ENCODE results near the gene EIF2B4. TPM values are rescaled to one million over a fixed set of nuclear protein-coding genes. Genes with fewer than 3 reads are reported as not detected.

The EIF2B4 gene
- total and polyA plus RNA-seq, 9 of the 15 experiments (the other 6 are each of a cell fraction or from before 2014, with no cell fraction given): 29.7 to 80.3 (median 58.9) TPM

DNA sequence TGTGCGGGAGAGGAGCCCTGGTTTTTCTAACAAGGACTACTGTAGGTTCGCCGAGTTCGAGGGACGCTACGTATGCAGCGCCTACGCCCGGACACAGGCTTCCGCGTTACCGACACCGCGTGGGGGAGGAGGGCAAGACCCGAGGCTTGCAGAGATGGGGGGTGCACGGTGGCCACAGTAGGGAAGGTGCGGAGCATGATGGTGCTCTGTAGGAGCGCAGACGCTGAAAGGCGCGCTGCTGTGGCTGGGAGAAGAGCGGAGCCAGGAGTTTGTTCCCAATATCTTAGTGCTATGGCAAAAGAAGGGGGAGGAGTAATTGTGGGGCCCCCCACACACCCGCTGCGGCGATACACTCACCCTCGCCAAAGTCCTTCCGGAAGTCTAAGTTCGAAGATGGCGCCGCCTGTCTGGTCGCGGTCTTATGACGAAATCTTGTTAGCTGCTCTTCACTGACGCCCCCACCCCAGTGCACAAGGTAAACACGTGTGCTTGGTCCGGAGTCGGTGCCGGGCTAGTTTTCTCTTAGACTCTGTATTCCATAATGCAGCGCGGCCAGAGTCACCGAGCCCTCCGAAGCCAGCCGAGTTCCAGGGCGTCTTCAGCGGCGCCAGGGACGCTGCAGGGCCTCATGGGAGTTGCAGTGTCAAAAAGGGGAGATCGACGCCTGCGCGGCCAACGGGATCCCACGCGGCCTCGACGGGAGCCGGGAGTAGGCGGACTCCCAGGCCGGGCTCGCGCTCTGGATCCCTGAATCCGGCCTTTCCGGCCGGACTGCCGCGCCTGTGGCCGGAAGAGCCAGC lies 13.6 kb downstream of the EIF2B4 start, which contains the start of gene GTF3C2 (continued):
- TF ChIP-seq ZBED1 (IDR thresholded peaks at IDR 0.05) (0 out of 2 replicates have a peak, but pooled peaks have one; percentile 38), NFRKB (IDR thresholded peaks at IDR 0.05; ENCODE audit: low read depth) (peak; percentile 91), MXI1 (IDR thresholded peaks at IDR 0.05; ENCODE audit: low read depth, low read length) (peak; percentile 91), HDAC1 (IDR thresholded peaks at IDR 0.05) (peak in 1 of 2 experiments; percentile 89; a peak in 2 of 4 replicates), POLR2G (IDR thresholded peaks at IDR 0.05; ENCODE audit: low read depth, low read length) (peak; percentile 90), BACH1 (tag; IDR thresholded peaks at IDR 0.05) (peak; percentile 81), VEZF1 (CRISPR knock-in tag; IDR thresholded peaks at IDR 0.05) (peak; percentile 87), SRSF1 (IDR thresholded peaks at IDR 0.05; ENCODE audit: low read depth, low read length) (no peak), PHF21A (IDR thresholded peaks at IDR 0.05; ENCODE audit: borderline replicate concordance, low read depth) (no peak), E2F5 (CRISPR knock-in tag; IDR thresholded peaks at IDR 0.05) (peak; percentile 75), SETDB1 (IDR thresholded peaks at IDR 0.05; ENCODE audit: low read length) (peak; percentile 24), EP400 (IDR thresholded peaks at IDR 0.05) (peak; percentile 99), ARID1B (IDR thresholded peaks at IDR 0.05) (peak; percentile 31), ELF1 (tag; IDR thresholded peaks at IDR 0.05) (peak; percentile 91), KAT7 (CRISPR knock-in tag; IDR thresholded peaks at IDR 0.05; ENCODE audit: borderline replicate concordance) (peak; percentile 95; the same call in 1 of the 2 replicates), ZNF707 (CRISPR knock-in tag; conservative IDR thresholded peaks at IDR 0.05) (no peak)
- TF ChIP-seq, protein P1, sequence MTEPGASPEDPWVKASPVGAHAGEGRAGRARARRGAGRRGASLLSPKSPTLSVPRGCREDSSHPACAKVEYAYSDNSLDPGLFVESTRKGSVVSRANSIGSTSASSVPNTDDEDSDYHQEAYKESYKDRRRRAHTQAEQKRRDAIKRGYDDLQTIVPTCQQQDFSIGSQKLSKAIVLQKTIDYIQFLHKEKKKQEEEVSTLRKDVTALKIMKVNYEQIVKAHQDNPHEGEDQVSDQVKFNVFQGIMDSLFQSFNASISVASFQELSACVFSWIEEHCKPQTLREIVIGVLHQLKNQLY (CRISPR knock-in tag; conservative IDR thresholded peaks at IDR 0.05): peak in 1 of 2 experiments; percentile 58; a peak in 1 of 4 replicates
- TF ChIP-seq, protein P2, sequence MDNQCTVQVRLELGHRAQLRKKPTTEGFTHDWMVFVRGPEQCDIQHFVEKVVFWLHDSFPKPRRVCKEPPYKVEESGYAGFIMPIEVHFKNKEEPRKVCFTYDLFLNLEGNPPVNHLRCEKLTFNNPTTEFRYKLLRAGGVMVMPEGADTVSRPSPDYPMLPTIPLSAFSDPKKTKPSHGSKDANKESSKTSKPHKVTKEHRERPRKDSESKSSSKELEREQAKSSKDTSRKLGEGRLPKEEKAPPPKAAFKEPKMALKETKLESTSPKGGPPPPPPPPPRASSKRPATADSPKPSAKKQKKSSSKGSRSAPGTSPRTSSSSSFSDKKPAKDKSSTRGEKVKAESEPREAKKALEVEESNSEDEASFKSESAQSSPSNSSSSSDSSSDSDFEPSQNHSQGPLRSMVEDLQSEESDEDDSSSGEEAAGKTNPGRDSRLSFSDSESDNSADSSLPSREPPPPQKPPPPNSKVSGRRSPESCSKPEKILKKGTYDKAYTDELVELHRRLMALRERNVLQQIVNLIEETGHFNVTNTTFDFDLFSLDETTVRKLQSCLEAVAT (IDR thresholded peaks at IDR 0.05): peak in 1 of 2 experiments; percentile 72; a peak in 2 of 4 replicates
- TF ChIP-seq, protein P3, sequence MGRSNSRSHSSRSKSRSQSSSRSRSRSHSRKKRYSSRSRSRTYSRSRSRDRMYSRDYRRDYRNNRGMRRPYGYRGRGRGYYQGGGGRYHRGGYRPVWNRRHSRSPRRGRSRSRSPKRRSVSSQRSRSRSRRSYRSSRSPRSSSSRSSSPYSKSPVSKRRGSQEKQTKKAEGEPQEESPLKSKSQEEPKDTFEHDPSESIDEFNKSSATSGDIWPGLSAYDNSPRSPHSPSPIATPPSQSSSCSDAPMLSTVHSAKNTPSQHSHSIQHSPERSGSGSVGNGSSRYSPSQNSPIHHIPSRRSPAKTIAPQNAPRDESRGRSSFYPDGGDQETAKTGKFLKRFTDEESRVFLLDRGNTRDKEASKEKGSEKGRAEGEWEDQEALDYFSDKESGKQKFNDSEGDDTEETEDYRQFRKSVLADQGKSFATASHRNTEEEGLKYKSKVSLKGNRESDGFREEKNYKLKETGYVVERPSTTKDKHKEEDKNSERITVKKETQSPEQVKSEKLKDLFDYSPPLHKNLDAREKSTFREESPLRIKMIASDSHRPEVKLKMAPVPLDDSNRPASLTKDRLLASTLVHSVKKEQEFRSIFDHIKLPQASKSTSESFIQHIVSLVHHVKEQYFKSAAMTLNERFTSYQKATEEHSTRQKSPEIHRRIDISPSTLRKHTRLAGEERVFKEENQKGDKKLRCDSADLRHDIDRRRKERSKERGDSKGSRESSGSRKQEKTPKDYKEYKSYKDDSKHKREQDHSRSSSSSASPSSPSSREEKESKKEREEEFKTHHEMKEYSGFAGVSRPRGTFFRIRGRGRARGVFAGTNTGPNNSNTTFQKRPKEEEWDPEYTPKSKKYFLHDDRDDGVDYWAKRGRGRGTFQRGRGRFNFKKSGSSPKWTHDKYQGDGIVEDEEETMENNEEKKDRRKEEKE (IDR thresholded peaks at IDR 0.05; ENCODE audit: borderline replicate concordance in 1 of 2, control insufficient read depth in 1 of 2, low read depth in 2 of 2, low read length in 1 of 2): peak; percentile 35 to 62; a peak in 2 of 4 replicates

All from K562 (cell line).